OCI-LY3 (cell line): ENCODE measurements around the gene TPPP2.

Source experiments
- H2AFZ ChIP-seq: fragments of 200-600, 300-600 bp; shearing (Covaris generic); 2 replicates; pipeline ENCODE4 v1.6.0; 2014; ENCODE audit warnings: antibody characterized with exemption, low read depth, low read length
- H3K27ac ChIP-seq: fragments of 200-600, 300-600 bp; sonication (generic); 2 replicates; pipeline ENCODE4 v1.5.1; 2014; ENCODE audit warnings: mild to moderate bottlenecking, low read length, moderate library complexity, mixed read lengths
- H3K27me3 ChIP-seq: fragments of 200-600, 300-600 bp; sonication (generic); 2 replicates; pipeline ENCODE4 v1.6.1; 2014; ENCODE audit warnings: low read depth, low read length, mixed read lengths
- H3K36me3 ChIP-seq: fragments of 200-600, 300-600 bp; sonication (generic); replicated peaks from 2 replicates; pipeline ENCODE3; 2014; ENCODE audit warnings: low read depth, low read length, mixed read lengths
- H3K4me1 ChIP-seq: fragments of 300-600, 200-600 bp; sonication (generic); 2 replicates; pipeline ENCODE4 v1.6.1; 2014; ENCODE audit warnings: low read length, mixed read lengths
- H3K4me2 ChIP-seq: fragments of 200-600, 300-600 bp; sonication (generic); 2 replicates; pipeline ENCODE4 v1.6.1; 2014; ENCODE audit warnings: low read length, mixed read lengths
- H3K4me3 ChIP-seq: fragments of 300-600, 200-600 bp; sonication (generic); 2 replicates; pipeline ENCODE4 v1.5.1; 2014; ENCODE audit warnings: antibody characterized with exemption, mild to moderate bottlenecking, low read length, moderate library complexity
- H3K79me2 ChIP-seq: fragments of 300-600, 200-600 bp; shearing (Covaris generic); 2 replicates; pipeline ENCODE4 v1.6.1; 2014; ENCODE audit warnings: mild to moderate bottlenecking, low read length, mixed read lengths
- H3K9ac ChIP-seq: fragments of 300-600, 200-600 bp; shearing (Covaris generic); 2 replicates; pipeline ENCODE4 v1.6.0; 2014; ENCODE audit warnings: mild to moderate bottlenecking, low read length, moderate library complexity
- H3K9me3 ChIP-seq: fragments of 200-600, 300-600 bp; shearing (Covaris generic); 2 replicates; pipeline ENCODE4 v1.6.1; 2014; ENCODE audit warnings: low read length, mixed read lengths; ENCODE audit not compliant: insufficient read depth
- H4K20me1 ChIP-seq: fragments of 200-600, 300-600 bp; sonication (generic); 2 replicates; pipeline ENCODE4 v1.6.1; 2016; ENCODE audit warnings: low read length, mixed read lengths; ENCODE audit not compliant: insufficient read depth
- CTCF ChIP-seq: fragments of 200-600, 300-600 bp; sonication (generic); IDR thresholded peaks from 2 replicates; pipeline ENCODE4 v1.5.1; 2014; ENCODE audit warnings: antibody characterized with exemption, low read length, low read depth
- EZH2phosphoT487 ChIP-seq: fragments of 200-600 bp; shearing (Covaris generic); IDR thresholded peaks from 2 replicates; pipeline ENCODE4 v1.6.1; 2018; ENCODE audit warnings: antibody characterized with exemption, mixed run types, low read depth

TPPP2 gene

GRCh38 chr14:21023817-21024584 lies 6.0 kb upstream of the TPPP2 start:
- Histone ChIP-seq H3K36me3 (no peaks in the 10 kb centered on the region), H3K4me1 (no peaks in the 10 kb centered on the region), H3K79me2 (no peaks in the 10 kb centered on the region), H3K4me2 (no peak overlapping the region), H2AFZ (no peak overlapping the region), H3K9ac (no peak overlapping the region), H4K20me1 (no peaks in the 10 kb centered on the region), H3K27me3 (peaks cover 23% of the 10 kb centered on the region), H3K9me3 (no peaks in the 10 kb centered on the region), H3K27ac (no peak overlapping the region), H3K4me3 (no peak overlapping the region)
- TF ChIP-seq EZH2phosphoT487 (no peak), CTCF (no peak)

- no peak within 1 kb of the TSS for H3K9ac ChIP-seq
- H3K9me3 ChIP-seq = no peaks in the 10 kb centered on the region
- H4K20me1 ChIP-seq = no peaks in the 10 kb centered on the region
- no peak within 1 kb of the TSS for H3K4me2 ChIP-seq
- no peaks in the 10 kb centered on the region for H3K36me3 ChIP-seq
- no peaks in the 10 kb centered on the region for H3K4me1 ChIP-seq
- no peaks in the 10 kb centered on the region for H3K79me2 ChIP-seq
- H3K4me3 ChIP-seq = no peak within 1 kb of the TSS
- TF ChIP-seq EZH2phosphoT487 (no peak), CTCF (no peak)
- no peak within 1 kb of the TSS for H2AFZ ChIP-seq
- no peak within 1 kb of the TSS for H3K27ac ChIP-seq
- peaks cover 20% of the 10 kb centered on the region for H3K27me3 ChIP-seq
These were observed 5.2 kb upstream of the TPPP2 start, which contains the start of gene NDRG2 for GRCh38 chr14:21024585-21025370. Gene NDRG2 (minus strand): TSS chr14:21025061. CDS start chr14:21023315, 1,746 bp downstream.

- no peak overlapping the region for H3K27ac ChIP-seq
- no peaks in the 10 kb centered on the region for H3K4me1 ChIP-seq
- H3K27me3 ChIP-seq = peaks cover 20% of the 10 kb centered on the region
These were observed 4.4 kb upstream of the TPPP2 start for GRCh38 chr14:21025371-21026273.

More at GRCh38 chr14:21025371-21026273, 4.4 kb upstream of the TPPP2 start:
- H3K9me3 ChIP-seq = no peaks in the 10 kb centered on the region
- H3K4me2 ChIP-seq = no peak overlapping the region
- no peak overlapping the region for H2AFZ ChIP-seq
- no peaks in the 10 kb centered on the region for H3K79me2 ChIP-seq
- no peaks in the 10 kb centered on the region for H3K36me3 ChIP-seq
- H4K20me1 ChIP-seq = no peaks in the 10 kb centered on the region
- no peak overlapping the region for H3K9ac ChIP-seq
- TF ChIP-seq CTCF = no peak
- no peak for TF ChIP-seq EZH2phosphoT487
- H3K4me3 ChIP-seq = no peak overlapping the region
